GM18951 (cell line): Measurements from ENCODE around the gene DPP3.

ENCODE experiments used
- POLR2A ChIP-seq: IDR thresholded peaks from 4 replicates; pipeline ENCODE4 v1.6.1; 2011; ENCODE audit warnings: mild to moderate bottlenecking; ENCODE audit not compliant: insufficient read length, insufficient read depth; ENCODE audit errors: extremely low read depth
- in situ Hi-C: fragments of 300-500 bp; cut with MboI; formaldehyde crosslinking; loops from one replicate; pipeline ENCODE4 v1.12.0; 2022; ENCODE audit warnings: low sequenced_read_pairs, mixed read lengths, inconsistent platforms; ENCODE audit not compliant: unreplicated experiment

The DPP3 gene

DNA sequence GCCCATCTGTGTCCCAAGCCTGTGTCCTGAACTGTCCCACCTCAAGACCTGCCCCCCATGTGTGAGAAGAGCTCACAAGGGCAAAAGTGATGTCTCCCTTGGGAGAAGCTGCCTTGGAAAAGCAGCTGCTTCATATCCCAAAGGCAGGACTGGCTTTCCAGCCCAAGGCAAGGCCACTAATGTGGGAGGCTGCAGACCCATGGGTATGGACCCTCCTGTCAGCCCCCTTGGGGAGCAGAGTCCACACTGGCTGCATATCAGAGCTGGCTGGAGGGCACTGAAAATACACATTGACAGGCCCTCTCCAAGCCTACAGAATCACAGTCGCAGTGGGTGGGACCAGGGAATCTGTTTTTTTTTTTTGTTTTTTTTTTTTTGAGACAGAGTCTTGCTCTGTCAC, 10.8 kb upstream of the DPP3 start:
- TF ChIP-seq POLR2A = no peak
- in situ Hi-C loops = no loop called here

DNA sequence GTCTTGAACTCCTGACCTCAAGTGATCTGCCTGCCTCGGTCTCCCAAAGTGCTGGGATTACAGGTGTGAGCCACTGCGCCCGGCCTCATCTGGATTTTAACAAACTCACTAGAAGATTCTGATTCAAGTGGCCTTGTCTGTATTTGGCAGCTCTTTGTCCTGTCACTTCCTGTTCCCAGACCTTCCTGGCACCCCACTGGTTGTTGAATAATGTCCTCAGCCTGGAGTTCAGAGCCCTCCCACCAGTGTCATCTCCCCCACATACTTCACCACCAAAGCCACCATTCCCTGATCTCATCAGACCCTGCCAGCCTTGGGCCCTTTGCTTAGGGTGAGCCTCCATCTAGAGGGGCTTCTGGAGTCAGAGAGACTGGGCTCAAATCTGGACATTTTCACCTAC, 10.2 kb upstream of the DPP3 start:
- TF ChIP-seq POLR2A = no peak
- in situ Hi-C loops = no loop called here

GRCh38 chr11:66471142-66471541, 9.1 kb upstream of the DPP3 start:
- no peak for TF ChIP-seq POLR2A
- in situ Hi-C loops = no loop called here

DNA sequence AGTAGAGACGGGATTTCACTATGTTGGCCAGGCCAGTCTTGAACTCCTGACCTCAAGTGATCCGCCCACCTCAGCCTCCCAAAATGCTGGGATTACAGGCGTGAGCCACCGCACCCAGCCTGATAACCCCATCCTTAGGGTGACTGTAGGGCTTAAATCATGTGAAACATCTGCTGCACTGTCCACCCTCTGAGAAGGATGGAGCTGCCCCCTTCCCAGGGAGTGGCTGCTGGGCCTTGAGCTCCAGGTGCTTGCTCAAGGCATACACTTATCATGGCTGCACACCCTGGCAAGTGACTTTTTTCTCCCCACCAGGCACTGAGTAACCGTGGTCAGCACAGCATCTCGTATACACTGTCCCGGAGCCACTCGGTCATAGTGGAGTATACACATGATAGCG, 8.2 kb upstream of the DPP3 start:
- in situ Hi-C loops = no loop called here
- TF ChIP-seq POLR2A = no peak

GRCh38 chr11:66473167-66473566, 7.1 kb upstream of the DPP3 start:
- TF ChIP-seq POLR2A = no peak
- in situ Hi-C loops = no loop called here

DNA sequence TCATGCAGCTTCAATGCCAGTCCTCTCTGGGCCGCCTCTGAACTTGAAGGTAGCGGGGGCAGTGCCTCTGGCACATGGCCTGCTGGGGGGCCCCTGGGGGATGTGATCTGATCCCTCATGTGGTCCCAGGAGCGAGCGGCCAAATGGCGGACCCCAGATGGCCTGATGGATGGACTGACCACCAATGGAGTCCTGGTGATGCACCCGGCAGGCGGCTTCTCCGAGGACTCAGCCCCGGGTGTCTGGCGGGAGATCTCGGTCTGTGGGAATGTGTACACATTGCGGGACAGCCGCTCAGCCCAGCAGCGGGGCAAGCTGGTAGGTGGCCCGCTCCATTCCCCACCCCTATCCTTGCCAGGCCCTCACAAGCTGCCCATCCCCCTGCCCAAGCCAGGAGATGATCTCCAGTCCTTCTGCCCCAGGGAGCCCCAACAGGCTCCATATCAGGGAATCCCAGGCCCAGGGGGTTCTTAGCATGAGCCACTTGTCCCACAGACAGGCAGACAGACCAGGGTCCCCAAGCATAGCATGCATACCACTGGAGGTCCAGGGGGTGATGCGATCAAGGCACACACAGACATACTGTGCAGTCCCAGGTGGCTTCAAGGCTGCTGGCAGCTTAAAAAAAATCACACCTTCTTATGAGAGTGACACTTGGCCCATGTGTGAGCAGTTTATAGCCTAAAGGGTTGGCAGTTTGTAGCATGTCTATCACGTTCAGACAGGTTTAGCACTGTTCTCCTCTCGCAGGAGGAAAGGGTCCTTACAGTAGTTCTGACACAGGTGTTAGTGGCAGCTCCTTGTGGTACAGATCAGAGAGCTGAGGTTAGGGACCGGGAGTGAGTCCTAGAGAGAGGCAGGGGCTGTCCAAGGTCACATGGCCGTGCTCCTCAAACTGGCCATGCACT, 6.4 kb upstream of the DPP3 start:
- TF ChIP-seq POLR2A = no peak
- in situ Hi-C loops = no loop called here

- TF ChIP-seq POLR2A = no peak
- in situ Hi-C loops = no loop called here
These were observed 4.7 kb upstream of the DPP3 start for GRCh38 chr11:66475349-66476172.

DNA sequence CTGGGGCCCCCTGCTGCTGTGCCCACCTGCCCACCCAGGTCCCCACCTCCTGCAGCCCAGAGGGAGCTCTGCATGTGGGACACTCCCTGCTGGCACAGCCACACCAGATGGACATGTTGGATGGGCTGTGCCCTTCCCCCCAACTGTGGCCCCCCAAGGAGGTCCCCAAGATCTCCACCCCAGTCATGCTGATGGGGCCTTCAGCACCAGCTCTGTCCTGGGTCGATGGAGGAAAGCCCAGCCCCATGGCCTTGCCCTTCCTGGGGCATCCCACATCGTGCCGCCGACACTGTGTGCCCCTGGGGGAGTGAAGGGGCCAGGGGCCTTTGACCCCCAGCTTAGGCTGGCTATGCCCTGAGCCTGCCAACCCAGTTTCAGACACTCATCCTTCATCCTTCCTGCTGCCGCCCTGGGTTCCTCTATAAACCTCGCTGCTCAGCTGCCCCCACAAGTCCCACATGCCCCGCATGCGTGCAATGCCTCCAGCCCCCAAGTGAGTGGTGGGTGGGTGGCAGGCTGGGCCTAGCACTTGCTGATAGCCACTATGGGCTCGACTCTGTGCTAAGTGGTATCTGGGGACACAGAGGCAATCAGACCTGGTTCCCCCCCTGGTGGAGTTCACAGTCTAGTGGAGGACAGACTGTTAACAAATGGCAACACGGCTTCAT, 3.9 kb upstream of the DPP3 start:
- in situ Hi-C loops = no loop called here
- TF ChIP-seq POLR2A = no peak

GRCh38 chr11:66476841-66477251, 3.4 kb upstream of the DPP3 start:
- TF ChIP-seq POLR2A = no peak
- in situ Hi-C loops = no loop called here

GRCh38 chr11:66477263-66478201, 2.7 kb upstream of the DPP3 start:
- TF ChIP-seq POLR2A = no peak
- in situ Hi-C loops = no loop called here

GRCh38 chr11:66478729-66479393, 1.4 kb upstream of the DPP3 start:
- in situ Hi-C loops = no loop called here
- TF ChIP-seq POLR2A = no peak
